Subcutaneous abdominal adipose tissue (tissue), 5 donors: ENCODE data around the gene DAPK2.

Experiments used
- H3K27ac ChIP-seq: one replicate; pipeline ENCODE4 v1.7.0; 2013; ENCODE audit warnings: low read depth, mild to moderate bottlenecking, inconsistent platforms, low read length, moderate library complexity
- H3K27me3 ChIP-seq, 5 donors: one replicate each; pipeline ENCODE4 v1.7.0; 2013; ENCODE audit warnings: low read length in 5 of 5, inconsistent platforms in 1 of 5; ENCODE audit not compliant: control insufficient read depth in 5 of 5, insufficient read depth in 4 of 5
- H3K36me3 ChIP-seq, 5 donors: one replicate each; pipeline ENCODE4 v1.7.0; 2013; ENCODE audit warnings: low read length in 5 of 5; ENCODE audit not compliant: control insufficient read depth in 5 of 5, insufficient read depth in 5 of 5
- H3K4me1 ChIP-seq, 5 donors: one replicate each; pipeline ENCODE4 v1.7.0; 2013; ENCODE audit warnings: low read length in 5 of 5, mild to moderate bottlenecking in 3 of 5, moderate library complexity in 1 of 5; ENCODE audit not compliant: control insufficient read depth in 5 of 5, insufficient read depth in 5 of 5
- H3K4me3 ChIP-seq, 5 donors: one replicate each; pipeline ENCODE4 v1.7.0; 2013; ENCODE audit warnings: low read length in 5 of 5, low read depth in 1 of 5
- H3K9ac ChIP-seq, 5 donors: one replicate each; pipeline ENCODE4 v1.7.0; 2013; ENCODE audit warnings: low read length in 5 of 5, mild to moderate bottlenecking in 4 of 5, moderate library complexity in 3 of 5
- H3K9me3 ChIP-seq, 5 donors: one replicate each; pipeline ENCODE4 v1.7.0; 2013; ENCODE audit warnings: low read length in 5 of 5; ENCODE audit not compliant: control insufficient read depth in 5 of 5
- donor health status: healthy.
- donor health status: healthy.
- donor health status: healthy.
- donor health status: healthy.
- donor health status: healthy.

Gene DAPK2

DNA sequence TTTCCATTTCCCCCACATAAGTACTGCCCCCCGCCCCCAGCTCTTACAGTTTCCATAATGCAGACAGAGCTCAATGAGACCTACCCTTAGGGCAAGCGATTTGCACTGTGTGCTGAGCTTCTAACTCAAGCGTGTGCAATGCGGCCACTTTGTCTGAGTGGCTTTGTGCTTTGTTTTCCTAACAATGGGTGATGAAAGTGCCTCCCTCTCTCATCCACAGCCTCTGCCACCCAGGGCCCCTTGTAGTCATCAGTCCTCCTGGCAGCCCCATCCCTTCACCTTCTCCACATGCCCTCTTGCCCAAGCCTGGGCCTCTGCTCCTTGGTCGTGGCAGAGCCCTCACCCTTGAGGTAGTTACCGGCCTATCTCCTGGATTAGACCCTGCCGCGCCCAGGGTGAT lies 17.2 kb downstream of the DAPK2 start:
- Histone ChIP-seq H3K9ac (no peak overlapping the region), H3K4me3 (no peak overlapping the region), H3K36me3 (peaks cover 0 to 15% (median 5%) of the 10 kb centered on the region in 5 donors), H3K27me3 (no peaks in the 10 kb centered on the region), H3K27ac (peak overlapping the region; percentile 84), H3K4me1 (peaks cover 3 to 32% (median 31%) of the 10 kb centered on the region in 5 donors), H3K9me3 (no peaks in the 10 kb centered on the region)

DNA sequence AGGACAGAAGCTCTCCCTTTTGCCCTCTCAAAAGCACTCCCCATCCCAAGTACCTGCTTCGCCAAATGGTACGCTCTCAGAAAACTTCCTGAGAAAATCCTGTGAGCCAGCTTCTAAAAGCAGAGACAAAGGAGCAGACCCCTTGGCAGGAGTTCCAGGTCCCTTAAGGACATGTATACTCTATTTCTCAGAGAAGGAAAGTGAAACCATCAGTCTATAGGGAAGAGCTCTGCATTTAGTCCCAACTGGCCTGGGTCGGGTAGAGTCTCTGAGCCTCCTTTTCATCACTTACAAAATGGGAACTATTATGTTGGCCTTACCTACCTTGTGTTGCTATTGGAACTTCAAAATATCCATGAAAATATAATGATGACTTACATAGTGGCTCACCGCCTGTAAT lies 19.7 kb downstream of the DAPK2 start:
- Histone ChIP-seq H3K27ac (peak overlapping the region; percentile 84), H3K4me1 (peaks cover 3 to 51% (median 45%) of the 10 kb centered on the region in 5 donors)

DNA sequence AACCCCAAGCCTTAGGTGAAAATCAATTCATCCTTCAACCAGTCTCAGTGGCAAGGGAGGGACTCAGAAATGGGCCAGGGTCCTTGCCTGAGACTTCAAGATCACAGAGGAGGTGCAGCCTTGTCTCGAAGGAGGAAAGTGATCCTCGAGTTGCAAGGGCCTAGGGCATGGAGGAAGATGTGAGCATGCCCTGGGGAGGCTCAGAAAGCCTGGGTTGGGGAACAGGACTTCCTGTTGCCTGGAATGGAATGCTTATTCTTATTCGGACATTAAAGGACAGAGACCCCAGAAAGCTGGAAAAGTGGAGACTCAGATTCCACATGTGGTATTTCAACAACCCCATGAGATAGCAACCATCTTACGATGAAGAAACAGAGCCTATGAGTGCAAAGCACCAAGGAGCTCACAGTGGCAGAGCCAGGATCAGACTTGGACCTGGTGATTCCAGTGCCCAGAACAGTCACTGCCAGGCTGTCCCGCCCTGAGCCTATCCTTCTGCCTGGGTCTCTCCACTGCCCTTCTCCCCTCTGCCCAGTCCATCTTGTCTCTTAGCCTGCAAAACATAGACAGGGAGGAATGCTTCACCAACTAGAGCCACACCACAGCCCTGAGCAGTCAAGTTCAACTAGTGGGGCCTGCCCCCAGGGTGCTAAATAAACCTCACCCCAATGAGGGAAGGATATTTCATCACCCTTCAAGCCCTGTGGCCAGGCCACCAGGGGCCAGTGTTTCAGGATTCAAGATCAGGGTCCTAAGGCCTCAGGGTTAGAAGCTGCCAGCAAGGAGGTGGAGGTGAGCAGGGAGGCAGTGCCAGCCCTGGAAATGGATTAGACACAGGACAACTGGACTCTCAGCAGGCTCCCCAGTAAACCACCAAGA lies 21.9 kb downstream of the DAPK2 start:
- peak overlapping the region; percentile 57 for H3K27ac ChIP-seq
- H3K9me3 ChIP-seq: no peaks in the 10 kb centered on the region
- peaks cover 0 to 6% (median 2%) of the 10 kb centered on the region in 5 donors for H3K36me3 ChIP-seq
- H3K9ac ChIP-seq: peak overlapping the region in 1 of 5 donors; percentile 13
- H3K27me3 ChIP-seq: no peaks in the 10 kb centered on the region
- H3K4me1 ChIP-seq: peaks cover 3 to 73% (median 61%) of the 10 kb centered on the region in 5 donors
- H3K4me3 ChIP-seq: no peak overlapping the region

More for the DNA sequence above, 19.7 kb downstream of the DAPK2 start:
- Histone ChIP-seq H3K9ac (no peak overlapping the region), H3K27me3 (no peaks in the 10 kb centered on the region), H3K4me3 (no peak overlapping the region), H3K9me3 (no peaks in the 10 kb centered on the region), H3K36me3 (peaks cover 0 to 12% (median 3%) of the 10 kb centered on the region in 5 donors)

DNA sequence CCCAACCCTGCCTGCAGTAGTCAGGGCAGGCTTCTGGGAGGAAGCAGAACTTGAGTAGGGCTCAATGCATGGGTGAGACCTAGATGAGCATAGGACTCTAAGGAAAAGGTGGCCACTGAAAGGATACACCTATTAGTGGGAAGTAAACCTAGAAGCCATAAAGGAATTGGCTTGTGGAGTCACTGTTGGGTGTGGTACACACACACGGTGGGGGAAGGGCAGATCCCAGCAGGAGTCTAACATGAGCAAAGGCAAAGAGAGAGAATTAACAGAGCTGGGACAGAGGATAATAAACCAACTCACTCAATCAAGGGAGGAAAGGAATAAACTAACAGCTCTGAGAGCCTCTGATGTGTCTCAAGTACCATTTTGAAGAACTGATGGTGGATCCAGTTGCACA lies 23.1 kb downstream of the DAPK2 start:
- Histone ChIP-seq H3K9me3 (no peaks in the 10 kb centered on the region), H3K9ac (no peak overlapping the region), H3K4me1 (peaks cover 3 to 84% (median 70%) of the 10 kb centered on the region in 5 donors), H3K36me3 (peaks cover 0 to 6% (median 0%) of the 10 kb centered on the region in 5 donors), H3K4me3 (no peak overlapping the region), H3K27ac (no peak overlapping the region), H3K27me3 (no peaks in the 10 kb centered on the region)

DNA sequence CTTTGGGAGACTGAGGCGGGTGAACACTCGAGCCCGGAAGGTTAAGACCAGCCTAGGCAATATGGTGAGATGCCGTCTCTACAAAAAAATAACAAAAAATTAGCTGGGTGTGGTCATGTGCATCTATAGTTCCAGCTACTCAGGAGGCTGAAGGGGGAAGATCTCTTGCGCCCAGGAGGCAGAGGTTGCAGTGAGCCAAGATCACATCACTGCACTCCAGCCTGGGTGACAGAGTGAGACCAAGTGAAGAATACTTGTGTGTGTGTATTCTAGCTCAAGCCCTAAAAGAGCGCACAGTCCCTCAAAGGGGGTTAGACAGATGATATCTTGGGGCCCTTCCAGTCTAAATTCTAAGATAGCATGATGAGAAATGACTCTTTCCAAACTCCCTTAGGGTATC lies 23.7 kb downstream of the DAPK2 start:
- H3K4me1 ChIP-seq: peaks cover under 1 to 83% (median 71%) of the 10 kb centered on the region in 5 donors
- no peak overlapping the region for H3K9ac ChIP-seq
- H3K9me3 ChIP-seq: no peaks in the 10 kb centered on the region
- H3K27me3 ChIP-seq: no peaks in the 10 kb centered on the region
- no peak overlapping the region for H3K27ac ChIP-seq
- no peak overlapping the region for H3K4me3 ChIP-seq
- peaks cover 0 to 6% (median 0%) of the 10 kb centered on the region in 5 donors for H3K36me3 ChIP-seq

DNA sequence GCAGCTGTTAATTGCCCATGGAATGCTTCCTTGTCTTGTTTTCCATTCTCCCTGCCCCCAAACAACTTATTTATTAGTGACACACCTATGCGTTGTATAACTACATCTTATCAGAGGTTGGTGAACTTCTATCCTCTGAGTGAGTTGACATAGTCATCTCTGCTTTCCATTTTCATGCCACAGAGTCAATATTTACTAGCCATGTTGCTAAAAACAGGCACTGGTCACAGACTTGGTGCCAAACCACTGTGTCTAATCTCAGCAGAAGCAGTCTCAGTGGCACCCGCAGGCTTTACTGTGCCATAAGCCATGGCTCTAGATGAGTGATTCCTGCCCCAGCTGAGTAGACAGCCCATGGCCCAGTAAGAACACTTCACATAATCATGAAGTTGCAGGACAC lies 26.5 kb downstream of the DAPK2 start:
- Histone ChIP-seq H3K27me3 (no peaks in the 10 kb centered on the region), H3K9me3 (no peaks in the 10 kb centered on the region), H3K4me1 (peaks cover 0 to 80% (median 64%) of the 10 kb centered on the region in 5 donors), H3K4me3 (peak overlapping the region in 2 of 5 donors; percentile 3 to 7), H3K27ac (peak overlapping the region; percentile 83), H3K36me3 (peaks cover 0 to 6% (median 0%) of the 10 kb centered on the region in 5 donors), H3K9ac (peak overlapping the region in 1 of 5 donors; percentile 7)

DNA sequence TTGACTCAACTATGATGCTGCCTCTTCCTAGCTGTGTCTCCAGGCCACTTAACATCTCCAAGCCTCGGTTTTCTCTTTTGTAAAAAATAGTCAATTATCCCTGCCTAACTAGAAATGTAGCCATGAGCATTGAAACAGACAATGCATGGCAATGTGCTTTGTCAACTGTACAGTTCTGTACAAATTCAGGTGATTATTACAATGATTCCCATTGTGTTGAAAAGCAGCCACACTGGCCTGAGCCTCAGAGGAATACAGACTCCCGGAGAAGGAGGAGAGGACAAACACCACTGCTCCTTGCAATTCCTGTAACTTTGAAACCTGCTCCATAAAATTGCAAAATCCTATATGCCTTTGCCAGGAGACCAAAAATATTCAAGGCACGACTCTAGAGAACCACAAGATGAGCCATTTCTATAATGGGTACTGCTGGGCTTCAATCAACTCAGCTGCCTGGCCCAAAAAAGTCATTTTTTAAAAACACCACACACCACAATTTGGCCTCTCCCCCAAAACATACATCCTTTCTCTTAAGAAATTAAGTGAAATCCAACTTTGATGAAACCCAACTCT lies 28.6 kb downstream of the DAPK2 start:
- Histone ChIP-seq H3K9ac (no peak overlapping the region), H3K9me3 (no peaks in the 10 kb centered on the region), H3K27me3 (no peaks in the 10 kb centered on the region), H3K27ac (peak overlapping the region; percentile 83), H3K36me3 (peaks cover 0 to 6% (median 0%) of the 10 kb centered on the region in 5 donors), H3K4me3 (no peak overlapping the region), H3K4me1 (peaks cover 0 to 80% (median 64%) of the 10 kb centered on the region in 5 donors)

DNA sequence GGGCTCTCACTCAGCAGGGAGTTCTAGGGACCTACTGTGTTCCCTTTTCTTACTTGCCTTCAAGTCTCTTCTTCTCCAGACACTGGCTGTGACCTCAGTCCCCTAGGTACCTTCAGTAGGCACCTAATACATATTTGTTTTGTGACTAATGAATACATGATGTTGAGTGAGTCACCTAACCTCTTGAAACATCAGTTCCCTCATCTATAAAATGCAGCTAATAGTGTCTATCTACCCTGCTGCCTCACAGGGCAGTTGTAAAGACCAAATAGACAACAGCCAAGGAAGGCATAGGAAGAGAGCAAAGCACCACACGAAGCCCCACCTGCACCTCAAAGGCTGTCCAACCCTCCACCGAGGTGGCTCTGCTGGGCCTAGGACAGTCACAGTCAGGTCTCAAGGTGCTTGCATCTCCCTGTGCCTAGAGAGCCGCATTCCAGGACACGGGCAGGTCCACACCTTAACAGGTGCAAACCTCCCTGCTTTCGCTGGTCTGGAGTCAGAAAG lies 29.1 kb downstream of the DAPK2 start:
- no peak overlapping the region for H3K4me3 ChIP-seq
- no peaks in the 10 kb centered on the region for H3K9me3 ChIP-seq
- peaks cover 0 to 77% (median 63%) of the 10 kb centered on the region in 5 donors for H3K4me1 ChIP-seq
- H3K27ac ChIP-seq: peak overlapping the region; percentile 83
- peaks cover 0 to 6% (median 0%) of the 10 kb centered on the region in 5 donors for H3K36me3 ChIP-seq
- H3K27me3 ChIP-seq: no peaks in the 10 kb centered on the region
- no peak overlapping the region for H3K9ac ChIP-seq

DNA sequence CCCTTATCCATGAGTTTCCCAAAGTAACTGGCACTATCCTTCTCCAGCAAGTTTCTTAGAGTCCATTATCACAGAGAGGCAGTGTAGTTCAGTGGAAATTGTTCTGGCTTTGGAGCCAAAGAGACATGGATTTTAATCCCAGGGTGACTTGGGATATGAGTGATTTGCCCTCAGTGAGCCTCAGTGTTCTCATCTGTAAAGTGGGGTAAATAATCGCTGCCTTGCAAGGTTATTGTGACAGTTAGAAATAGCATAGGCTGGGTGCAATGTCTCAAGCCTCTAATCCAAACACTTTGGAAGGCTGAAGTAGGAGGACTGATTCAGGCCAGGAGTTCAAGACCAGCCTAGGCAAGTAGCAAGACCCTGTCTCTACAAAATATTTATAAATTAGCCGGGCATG lies 30.0 kb downstream of the DAPK2 start:
- H3K4me1 ChIP-seq: peaks cover 0 to 72% (median 54%) of the 10 kb centered on the region in 5 donors
- H3K27ac ChIP-seq: peak overlapping the region; percentile 83
- H3K9ac ChIP-seq: no peak overlapping the region

DNA sequence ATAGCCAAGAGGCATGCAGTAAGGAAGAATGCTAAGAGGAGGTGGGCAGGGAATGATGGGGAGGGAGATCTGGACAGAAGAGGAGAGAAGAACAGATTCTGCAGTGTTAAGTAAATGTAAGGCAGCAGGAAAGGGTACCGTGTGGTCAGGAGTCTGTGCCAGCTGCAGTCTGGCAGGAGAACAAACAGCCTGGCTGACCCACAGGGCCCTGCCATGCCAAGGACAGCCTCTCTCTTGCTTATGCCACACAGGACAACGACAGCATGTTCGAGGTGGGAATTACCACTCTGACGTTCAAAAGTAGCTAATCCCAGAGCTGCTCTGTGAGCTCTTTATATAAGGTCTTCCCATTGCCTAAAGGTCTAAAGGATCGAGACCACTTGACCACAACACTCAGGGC lies 31.3 kb downstream of the DAPK2 start:
- H3K4me1 ChIP-seq: peaks cover 0 to 62% (median 54%) of the 10 kb centered on the region in 5 donors
- H3K27ac ChIP-seq: peak overlapping the region; percentile 14
- no peaks in the 10 kb centered on the region for H3K27me3 ChIP-seq
- H3K36me3 ChIP-seq: no peaks in the 10 kb centered on the region
- H3K9ac ChIP-seq: no peak overlapping the region
- H3K9me3 ChIP-seq: no peaks in the 10 kb centered on the region
- H3K4me3 ChIP-seq: no peak overlapping the region

More for the DNA sequence above, 30.0 kb downstream of the DAPK2 start:
- Histone ChIP-seq H3K4me3 (no peak overlapping the region), H3K27me3 (no peaks in the 10 kb centered on the region), H3K9me3 (no peaks in the 10 kb centered on the region), H3K36me3 (peaks cover 0 to 6% (median 0%) of the 10 kb centered on the region in 5 donors)
